Measurements from ENCODE around the gene RMRP. TPM values are rescaled to one million over a fixed set of nuclear protein-coding genes. Genes with fewer than 3 reads are reported as not detected.

RMRP gene
- polyA plus RNA-seq, 1 donor (not counting 4 experiments of a cell fraction or from before 2014, with no cell fraction given) = 21.6 TPM

DNA sequence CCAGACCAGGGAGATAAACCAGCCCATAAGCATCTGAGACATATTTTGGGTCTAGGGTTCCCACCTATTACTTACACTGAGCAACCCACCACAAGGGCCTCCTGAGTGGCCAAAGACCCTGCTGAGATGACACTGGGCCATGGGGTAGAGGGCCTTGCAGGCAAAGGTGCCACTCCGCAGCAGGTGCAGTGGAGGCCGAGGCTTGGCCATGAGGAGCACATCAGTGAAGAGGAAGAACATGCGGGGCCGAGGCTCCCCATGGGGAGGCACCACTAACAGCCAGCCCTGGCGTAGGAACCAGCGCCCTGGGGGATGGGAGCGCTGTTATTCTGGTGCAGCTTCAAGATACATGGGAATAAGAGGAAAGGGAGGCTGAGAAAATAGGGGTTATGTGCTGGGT lies 4.6 kb upstream of the RMRP start:
- Histone ChIP-seq H3K4me1 (ENCODE audit: control insufficient read depth, extremely low read depth, insufficient read depth, low read length) (peaks cover 16% of the 10 kb centered on the region), H2AFZ (ENCODE audit: control insufficient read depth, low read length) (no peak overlapping the region), H3K27ac (ENCODE audit: control insufficient read depth, insufficient read depth, low read length) (no peak overlapping the region), H4K20me1 (ENCODE audit: control insufficient read depth, extremely low read depth, insufficient read depth, low read length) (no peaks in the 10 kb centered on the region), H3K27me3 (ENCODE audit: control insufficient read depth, extremely low read depth, insufficient read depth, low read length) (no peaks in the 10 kb centered on the region), H3K36me3 (ENCODE audit: control insufficient read depth in 2 of 2, extremely low read depth in 1 of 2, insufficient read depth in 2 of 2, low read length in 2 of 2) (peaks cover 1 to 13% of the 10 kb centered on the region in 2 experiments), H3K9me3 (ENCODE audit: control insufficient read depth, low read depth, low read length) (no peaks in the 10 kb centered on the region), H3K4me2 (ENCODE audit: control insufficient read depth, extremely low read depth, insufficient read depth, low read depth, low read length) (no peak overlapping the region), H3K79me2 (ENCODE audit: control insufficient read depth, insufficient read depth, low read length) (peaks cover 2% of the 10 kb centered on the region), H3K9me1 (ENCODE audit: control insufficient read depth, extremely low read depth, insufficient read depth, low read length) (no peaks in the 10 kb centered on the region), H3K9ac (ENCODE audit: control insufficient read depth, extremely low read depth, insufficient read depth, low read length) (no peak overlapping the region), H3K4me3 (ENCODE audit: control insufficient read depth in 2 of 3, extremely low read depth in 1 of 3, insufficient read depth in 2 of 3, low read depth in 1 of 3, low read length in 3 of 3) (no peak overlapping the region)
- FAIRE-seq (no peak), DNase-seq (ENCODE audit: low read depth, low spot score) (no peak)
- TF ChIP-seq EZH2 (IDR thresholded peaks at IDR 0.05; ENCODE audit: low read length) = no peak
- TF ChIP-seq, protein P1, sequence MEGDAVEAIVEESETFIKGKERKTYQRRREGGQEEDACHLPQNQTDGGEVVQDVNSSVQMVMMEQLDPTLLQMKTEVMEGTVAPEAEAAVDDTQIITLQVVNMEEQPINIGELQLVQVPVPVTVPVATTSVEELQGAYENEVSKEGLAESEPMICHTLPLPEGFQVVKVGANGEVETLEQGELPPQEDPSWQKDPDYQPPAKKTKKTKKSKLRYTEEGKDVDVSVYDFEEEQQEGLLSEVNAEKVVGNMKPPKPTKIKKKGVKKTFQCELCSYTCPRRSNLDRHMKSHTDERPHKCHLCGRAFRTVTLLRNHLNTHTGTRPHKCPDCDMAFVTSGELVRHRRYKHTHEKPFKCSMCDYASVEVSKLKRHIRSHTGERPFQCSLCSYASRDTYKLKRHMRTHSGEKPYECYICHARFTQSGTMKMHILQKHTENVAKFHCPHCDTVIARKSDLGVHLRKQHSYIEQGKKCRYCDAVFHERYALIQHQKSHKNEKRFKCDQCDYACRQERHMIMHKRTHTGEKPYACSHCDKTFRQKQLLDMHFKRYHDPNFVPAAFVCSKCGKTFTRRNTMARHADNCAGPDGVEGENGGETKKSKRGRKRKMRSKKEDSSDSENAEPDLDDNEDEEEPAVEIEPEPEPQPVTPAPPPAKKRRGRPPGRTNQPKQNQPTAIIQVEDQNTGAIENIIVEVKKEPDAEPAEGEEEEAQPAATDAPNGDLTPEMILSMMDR (optimal IDR thresholded peaks at IDR 0.05 in 1 of 3, IDR thresholded peaks at IDR 0.05 in 1 of 3, conservative IDR thresholded peaks at IDR 0.05 in 1 of 3; ENCODE audit: extremely low read depth in 1 of 3, insufficient read depth in 2 of 3, low read length in 3 of 3) = no peak
- dilution Hi-C loops (cut with MboI; ENCODE audit: extremely low pct_ligation_motif_present, low sequenced_read_pairs) = no loop called here

DNA sequence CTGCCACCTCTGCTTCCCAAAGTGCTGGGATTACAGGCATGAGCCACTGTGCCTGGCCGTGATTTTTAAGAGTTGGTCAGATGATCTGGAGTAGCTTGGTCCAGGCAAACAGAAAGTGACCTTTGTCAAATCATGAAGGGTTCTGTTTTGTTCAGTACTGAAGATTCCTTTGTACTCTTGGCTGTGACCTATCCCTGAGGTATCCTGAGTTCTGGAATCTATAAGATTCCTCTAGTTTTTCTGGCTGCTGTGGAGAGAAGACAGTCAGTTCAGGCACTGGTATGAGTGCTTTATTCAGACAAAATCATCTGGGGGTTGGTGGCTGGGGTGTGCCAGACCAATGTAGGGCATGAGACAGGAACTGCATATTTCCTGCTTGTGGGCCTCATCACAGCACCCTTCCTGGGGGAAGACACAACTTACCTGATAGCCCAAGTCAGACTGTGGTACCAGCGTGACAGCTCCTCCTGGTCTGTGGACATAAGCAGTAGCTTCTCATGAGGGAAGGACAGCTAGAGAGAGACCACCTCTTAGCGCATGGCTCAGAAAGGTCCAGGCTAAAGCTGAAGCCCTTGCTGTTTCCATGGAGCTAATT lies 4.0 kb upstream of the RMRP start:
- no peak for FAIRE-seq
- peaks cover 20% of the 10 kb centered on the region for H3K4me1 ChIP-seq (ENCODE audit: control insufficient read depth, extremely low read depth, insufficient read depth, low read length)
- H3K4me2 ChIP-seq (ENCODE audit: control insufficient read depth, extremely low read depth, insufficient read depth, low read depth, low read length) = no peak overlapping the region

More for the DNA sequence above, 4.0 kb upstream of the RMRP start:
- Histone ChIP-seq H2AFZ (ENCODE audit: control insufficient read depth, low read length) (no peak overlapping the region), H4K20me1 (ENCODE audit: control insufficient read depth, extremely low read depth, insufficient read depth, low read length) (no peaks in the 10 kb centered on the region), H3K27ac (ENCODE audit: control insufficient read depth, insufficient read depth, low read length) (no peak overlapping the region), H3K79me2 (ENCODE audit: control insufficient read depth, insufficient read depth, low read length) (peaks cover 2% of the 10 kb centered on the region), H3K9me3 (ENCODE audit: control insufficient read depth, low read depth, low read length) (no peaks in the 10 kb centered on the region), H3K4me3 (ENCODE audit: control insufficient read depth in 2 of 3, extremely low read depth in 1 of 3, insufficient read depth in 2 of 3, low read depth in 1 of 3, low read length in 3 of 3) (no peak overlapping the region), H3K9me1 (ENCODE audit: control insufficient read depth, extremely low read depth, insufficient read depth, low read length) (no peaks in the 10 kb centered on the region), H3K36me3 (ENCODE audit: control insufficient read depth in 2 of 2, extremely low read depth in 1 of 2, insufficient read depth in 2 of 2, low read length in 2 of 2) (peaks cover 1 to 13% of the 10 kb centered on the region in 2 experiments), H3K27me3 (ENCODE audit: control insufficient read depth, extremely low read depth, insufficient read depth, low read length) (no peaks in the 10 kb centered on the region), H3K9ac (ENCODE audit: control insufficient read depth, extremely low read depth, insufficient read depth, low read length) (no peak overlapping the region)
- no peak for TF ChIP-seq EZH2 (IDR thresholded peaks at IDR 0.05; ENCODE audit: low read length)
- TF ChIP-seq, protein P1 (optimal IDR thresholded peaks at IDR 0.05 in 1 of 3, IDR thresholded peaks at IDR 0.05 in 1 of 3, conservative IDR thresholded peaks at IDR 0.05 in 1 of 3; ENCODE audit: extremely low read depth in 1 of 3, insufficient read depth in 2 of 3, low read length in 3 of 3) = no peak
- DNase-seq (ENCODE audit: low read depth, low spot score) = no peak
- dilution Hi-C loops (cut with MboI; ENCODE audit: extremely low pct_ligation_motif_present, low sequenced_read_pairs) = no loop called here

All from keratinocyte (primary cell).